Natural killer cell (primary cell): ENCODE measurements around the gene ERC1. TPM values are rescaled to one million over a fixed set of nuclear protein-coding genes. Genes with fewer than 3 reads are reported as not detected.

Experiments
- ATAC-seq, 3 donors: fragments of 150-1000 bp in 2 of 3; fragments of 200-7000 bp in 1 of 3; cut with Tn5 transposase; 1 replicate in 1 of 3; 2 replicates in 2 of 3; pipeline ENCODE4 v1.10.0; 2021; ENCODE audit warnings: mild to moderate bottlenecking in 2 of 3, moderate library complexity in 2 of 3
- DNase-seq, 2 donors: peaks; one replicate each; pipeline versions ENCODE4 v3.0.0 to v3.0.0-alpha.2; 2013 to 2021; ENCODE audit warnings: mixed read lengths in 1 of 2
- H3K27ac ChIP-seq: one replicate; pipeline ENCODE4 v1.5.1; 2013; ENCODE audit warnings: mild to moderate bottlenecking, low read length
- H3K27me3 ChIP-seq: one replicate; pipeline ENCODE4 v1.6.1; 2013; ENCODE audit warnings: low read length; ENCODE audit not compliant: control insufficient read depth, insufficient read depth
- H3K36me3 ChIP-seq: one replicate; pipeline ENCODE4 v1.6.1; 2013; ENCODE audit warnings: low read length; ENCODE audit not compliant: control insufficient read depth, insufficient read depth
- H3K4me1 ChIP-seq: one replicate; pipeline ENCODE4 v1.6.1; 2013; ENCODE audit warnings: low read length; ENCODE audit not compliant: control insufficient read depth, insufficient read depth
- H3K4me3 ChIP-seq: one replicate; pipeline ENCODE4 v1.5.1; 2013; ENCODE audit warnings: low read length
- H3K9me3 ChIP-seq: one replicate; pipeline ENCODE4 v1.6.1; 2013; ENCODE audit warnings: low read length; ENCODE audit not compliant: control insufficient read depth, insufficient read depth
- H3K27ac Mint-ChIP-seq, 2 donors: one replicate each; pipeline ENCODE4 v1.8.0; 2022; ENCODE audit warnings: mild to moderate bottlenecking in 2 of 2, mixed read lengths in 2 of 2, moderate library complexity in 1 of 2
- H3K27me3 Mint-ChIP-seq, 2 donors: one replicate each; pipeline ENCODE4 v1.8.0; 2022; ENCODE audit warnings: low read depth in 2 of 2, mixed read lengths in 2 of 2
- H3K36me3 Mint-ChIP-seq: one replicate; pipeline ENCODE4 v1.8.0; 2022; ENCODE audit warnings: mixed read lengths
- H3K4me1 Mint-ChIP-seq, 2 donors: one replicate each; pipeline ENCODE4 v1.8.0; 2022; ENCODE audit warnings: mixed read lengths in 2 of 2
- H3K4me3 Mint-ChIP-seq: one replicate; pipeline ENCODE4 v1.8.0; 2022; ENCODE audit warnings: mild to moderate bottlenecking, moderate library complexity, mixed read lengths
- H3K9me3 Mint-ChIP-seq, 2 donors: one replicate each; pipeline ENCODE4 v1.8.0; 2022; ENCODE audit warnings: mixed read lengths in 2 of 2
- CTCF ChIP-seq: fragments of 200-600 bp; IDR thresholded peaks from one replicate; pipeline ENCODE4 v1.8.0; 2022; ENCODE audit warnings: antibody characterized with exemption
- WGBS: methylation state at CpG from one replicate; pipeline ENCODE4 v1.1.7; 2013; ENCODE audit warnings: missing lambda C conversion rate; ENCODE audit not compliant: insufficient coverage; 5-methylcytosine and 5-hydroxymethylcytosine counted together
- intact Hi-C: fragments of 100-400 bp; cut with micrococcal nuclease; formaldehyde crosslinking; loops from one replicate; pipeline ENCODE4 v1.14.2; 2022
- total RNA-seq, 4 donors: library from RNA; stranded (reverse); fragments of 120-200 nt in 1 of 4; gene quantifications; one replicate each; pipeline versions ENCODE4 v1.2.3 to v1.2.4, GENCODE V29; 2013 to 2022

ERC1 gene
- total RNA-seq, 3 donors from 2014 or later (not counting 1 experiment from before 2014, with no cell fraction given) = 43.5 to 54.0 (median 44.9) TPM

- Histone ChIP-seq H3K4me1 (no peaks in the 10 kb centered on the region), H3K4me3 (no peak overlapping the region)
- no peaks in the 10 kb centered on the region for H3K36me3 Mint-ChIP-seq
Measured at GRCh38 chr12:1369460-1369859, 378.4 kb downstream of the ERC1 start.

GRCh38 chr12:1369938-1370500, 379.0 kb downstream of the ERC1 start:
- no peaks in the 10 kb centered on the region for H3K36me3 ChIP-seq
- no peak for TF ChIP-seq CTCF
- no peaks in the 10 kb centered on the region for H3K27me3 ChIP-seq
- no peak overlapping the region for H3K27ac Mint-ChIP-seq
- 91% methylated on average over 1 of the region's 1 CpG for WGBS
- no peak overlapping the region for H3K27ac ChIP-seq
- H3K4me3 Mint-ChIP-seq = no peak overlapping the region
- ATAC-seq (no peak), DNase-seq (no peak)
- no peaks in the 10 kb centered on the region for H3K9me3 ChIP-seq
- H3K9me3 Mint-ChIP-seq = no peaks in the 10 kb centered on the region
- H3K4me1 Mint-ChIP-seq = no peaks in the 10 kb centered on the region
- no peak overlapping the region for H3K4me3 ChIP-seq
- no peaks in the 10 kb centered on the region for H3K4me1 ChIP-seq
- H3K27me3 Mint-ChIP-seq = no peaks in the 10 kb centered on the region
- intact Hi-C loops = no loop called here
- H3K36me3 Mint-ChIP-seq = no peaks in the 10 kb centered on the region

More at GRCh38 chr12:1369460-1369859, 378.4 kb downstream of the ERC1 start:
- DNase-seq (no peak), ATAC-seq (no peak)
- no peak for TF ChIP-seq CTCF
- 95% methylated on average over 5 of the region's 5 CpGs for WGBS
- H3K27me3 Mint-ChIP-seq = no peaks in the 10 kb centered on the region
- no peaks in the 10 kb centered on the region for H3K36me3 ChIP-seq
- H3K27me3 ChIP-seq = no peaks in the 10 kb centered on the region
- H3K27ac Mint-ChIP-seq = no peak overlapping the region
- no peak overlapping the region for H3K27ac ChIP-seq
- H3K9me3 Mint-ChIP-seq = no peaks in the 10 kb centered on the region
- H3K9me3 ChIP-seq = no peaks in the 10 kb centered on the region
- intact Hi-C loops = no loop called here
- no peak overlapping the region for H3K4me3 Mint-ChIP-seq
- H3K4me1 Mint-ChIP-seq = peaks cover 2% of the 10 kb centered on the region in 2 donors

GRCh38 chr12:1373901-1374735, 383.1 kb downstream of the ERC1 start:
- H3K4me3 ChIP-seq = no peak overlapping the region
- WGBS = 96% methylated on average over 6 of the region's 8 CpGs
- no peaks in the 10 kb centered on the region for H3K9me3 ChIP-seq
- H3K9me3 Mint-ChIP-seq = no peaks in the 10 kb centered on the region
- no peaks in the 10 kb centered on the region for H3K27me3 Mint-ChIP-seq
- no peaks in the 10 kb centered on the region for H3K36me3 ChIP-seq
- intact Hi-C loops = no loop called here
- DNase-seq (no peak), ATAC-seq (no peak)
- H3K27ac ChIP-seq = no peak overlapping the region
- no peaks in the 10 kb centered on the region for H3K27me3 ChIP-seq
- H3K27ac Mint-ChIP-seq = no peak overlapping the region
- no peaks in the 10 kb centered on the region for H3K4me1 ChIP-seq
- peaks cover 7% of the 10 kb centered on the region for H3K36me3 Mint-ChIP-seq
- TF ChIP-seq CTCF = no peak
- H3K4me3 Mint-ChIP-seq = no peak overlapping the region
- H3K4me1 Mint-ChIP-seq = no peaks in the 10 kb centered on the region
